NCI-H2227 (cell line): ENCODE results near the gene TCTN2.

Experiments
- DNase-seq: peaks from one replicate; lab custom pipeline; 2025; ENCODE audit not compliant: unreplicated experiment; lab: John Stamatoyannopoulos, UW

Gene TCTN2

GRCh38 chr12:123734268-123734667, 63.4 kb downstream of the TCTN2 start:
- no peak for DNase-seq

- DNase-seq, result no peak
These were observed 71.1 kb downstream of the TCTN2 start for GRCh38 chr12:123741937-123742572.

GRCh38 chr12:123743002-123743401, 72.1 kb downstream of the TCTN2 start:
- no peak for DNase-seq

- DNase-seq, result no peak
These were observed 73.9 kb downstream of the TCTN2 start for GRCh38 chr12:123744836-123745235.

GRCh38 chr12:123747309-123747708, 76.4 kb downstream of the TCTN2 start:
- DNase-seq, result no peak

GRCh38 chr12:123748161-123748560, 77.2 kb downstream of the TCTN2 start:
- no peak for DNase-seq

GRCh38 chr12:123748661-123749060, 77.7 kb downstream of the TCTN2 start:
- no peak for DNase-seq

- no peak for DNase-seq
These were observed 78.4 kb downstream of the TCTN2 start for GRCh38 chr12:123749355-123749754.

- DNase-seq, result no peak
These were observed 79.3 kb downstream of the TCTN2 start for GRCh38 chr12:123750159-123750656.

- DNase-seq, result no peak
These were observed 81.1 kb downstream of the TCTN2 start for GRCh38 chr12:123752046-123752445.

- DNase-seq, result no peak
These were observed 83.3 kb downstream of the TCTN2 start for GRCh38 chr12:123754041-123754772.

GRCh38 chr12:123757561-123757960, 86.6 kb downstream of the TCTN2 start:
- DNase-seq, result no peak
